Right lobe of liver (tissue), 4 donors: ENCODE measurements around the gene CDH4.

Source experiments
- POLR2A ChIP-seq: fragments of 450-650 bp; IDR thresholded peaks from one replicate; pipeline ENCODE4 v1.6.1; 2017; ENCODE audit warnings: antibody characterized with exemption, mild to moderate bottlenecking
- TF ChIP-seq, protein P1 (sequence below), 4 donors: fragments of 200-600 bp in 3 of 4; fragments of 450-650 bp in 1 of 4; IDR thresholded peaks; one replicate each; pipeline versions ENCODE4 v1.5.1 to v1.8.0; 2016 to 2022; ENCODE audit warnings: antibody characterized with exemption in 4 of 4, mild to moderate bottlenecking in 2 of 4
- donor health status: DM: no; HTN: no; CAD: no.
- donor health status: DM: no; HTN: no; CAD: no.
- donor health status: DM: no; HTN: yes; CAD: no.

DNA sequence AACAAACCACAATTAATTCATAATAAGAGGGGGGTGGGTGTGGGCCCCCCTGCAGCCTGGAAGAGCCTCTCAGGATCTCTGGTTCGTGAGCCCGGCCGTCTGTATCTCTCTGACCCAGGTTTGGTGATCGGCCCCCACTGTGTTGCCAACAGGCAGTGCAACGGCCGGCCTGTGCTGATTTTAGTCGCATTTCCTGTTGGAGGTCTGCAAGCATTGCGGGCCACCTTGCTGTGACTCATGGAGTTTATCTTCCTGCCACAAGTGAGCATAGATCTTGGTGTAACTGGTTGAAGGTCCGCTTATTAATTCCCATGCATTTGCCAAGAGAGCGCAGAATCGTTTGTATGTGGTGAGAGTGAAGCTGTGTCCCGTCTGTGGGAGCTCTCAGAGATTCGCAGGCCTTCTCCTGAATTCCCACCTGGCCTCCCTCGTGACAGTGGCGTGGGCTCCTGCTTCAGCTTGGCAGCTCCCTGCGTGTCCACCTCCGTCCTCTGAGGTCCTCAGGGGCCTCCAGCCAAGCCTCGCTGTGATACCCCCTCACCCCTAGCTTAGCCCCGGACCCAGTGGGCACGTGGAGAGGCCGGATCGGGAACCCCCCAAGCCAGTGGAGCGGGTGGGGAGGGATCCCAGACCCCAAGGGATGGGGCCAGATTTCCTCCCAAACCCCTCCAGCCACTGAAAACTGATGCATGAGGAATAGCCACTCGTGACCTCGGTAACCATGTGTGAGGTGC is 269.8 kb downstream of the CDH4 start:
- TF ChIP-seq, protein P1, sequence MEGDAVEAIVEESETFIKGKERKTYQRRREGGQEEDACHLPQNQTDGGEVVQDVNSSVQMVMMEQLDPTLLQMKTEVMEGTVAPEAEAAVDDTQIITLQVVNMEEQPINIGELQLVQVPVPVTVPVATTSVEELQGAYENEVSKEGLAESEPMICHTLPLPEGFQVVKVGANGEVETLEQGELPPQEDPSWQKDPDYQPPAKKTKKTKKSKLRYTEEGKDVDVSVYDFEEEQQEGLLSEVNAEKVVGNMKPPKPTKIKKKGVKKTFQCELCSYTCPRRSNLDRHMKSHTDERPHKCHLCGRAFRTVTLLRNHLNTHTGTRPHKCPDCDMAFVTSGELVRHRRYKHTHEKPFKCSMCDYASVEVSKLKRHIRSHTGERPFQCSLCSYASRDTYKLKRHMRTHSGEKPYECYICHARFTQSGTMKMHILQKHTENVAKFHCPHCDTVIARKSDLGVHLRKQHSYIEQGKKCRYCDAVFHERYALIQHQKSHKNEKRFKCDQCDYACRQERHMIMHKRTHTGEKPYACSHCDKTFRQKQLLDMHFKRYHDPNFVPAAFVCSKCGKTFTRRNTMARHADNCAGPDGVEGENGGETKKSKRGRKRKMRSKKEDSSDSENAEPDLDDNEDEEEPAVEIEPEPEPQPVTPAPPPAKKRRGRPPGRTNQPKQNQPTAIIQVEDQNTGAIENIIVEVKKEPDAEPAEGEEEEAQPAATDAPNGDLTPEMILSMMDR (IDR thresholded peaks at IDR 0.05), result no peak
- TF ChIP-seq POLR2A, result no peak
